Ramos (cell line): ENCODE measurements around the gene DNAH3.

Source experiments
- in situ Hi-C: fragments of 300-500 bp; cut with MboI; formaldehyde crosslinking; loops from one replicate; pipeline ENCODE4 v1.14.3; 2022; ENCODE audit warnings: low sequenced_read_pairs; ENCODE audit not compliant: unreplicated experiment

Gene DNAH3

GRCh38 chr16:20923876-20924275 lies 226.8 kb downstream of the DNAH3 start:
- in situ Hi-C loops, result no loop called here

GRCh38 chr16:20920799-20921198 lies 229.8 kb downstream of the DNAH3 start:
- in situ Hi-C loops, result no loop called here

- in situ Hi-C loops, result no loop called here
These were observed 230.6 kb downstream of the DNAH3 start for GRCh38 chr16:20920091-20920490.

GRCh38 chr16:20918486-20919239 lies 232.0 kb downstream of the DNAH3 start:
- in situ Hi-C loops, result no loop called here

- in situ Hi-C loops, result no loop called here
These were observed 233.7 kb downstream of the DNAH3 start for GRCh38 chr16:20916942-20917341.

- in situ Hi-C loops, result no loop called here
These were observed 234.4 kb downstream of the DNAH3 start for GRCh38 chr16:20916289-20916688.

GRCh38 chr16:20911361-20911760 lies 239.3 kb downstream of the DNAH3 start:
- in situ Hi-C loops, result no loop called here

- in situ Hi-C loops, result no loop called here
These were observed 239.8 kb downstream of the DNAH3 start for GRCh38 chr16:20910781-20911321.

GRCh38 chr16:20906341-20907255 lies 244.0 kb downstream of the DNAH3 start:
- in situ Hi-C loops, result no loop called here

- in situ Hi-C loops, result no loop called here
These were observed 245.1 kb downstream of the DNAH3 start for GRCh38 chr16:20905576-20905975.

- in situ Hi-C loops, result no loop called here
These were observed 246.1 kb downstream of the DNAH3 start for GRCh38 chr16:20904507-20905081.

- in situ Hi-C loops, result no loop called here
These were observed 246.6 kb downstream of the DNAH3 start for GRCh38 chr16:20903899-20904506.

- in situ Hi-C loops, result no loop called here
These were observed 247.3 kb downstream of the DNAH3 start for GRCh38 chr16:20903116-20903898.

- in situ Hi-C loops, result no loop called here
These were observed 248.2 kb downstream of the DNAH3 start for GRCh38 chr16:20902426-20902825.

- in situ Hi-C loops, result no loop called here
These were observed 249.1 kb downstream of the DNAH3 start for GRCh38 chr16:20901436-20902112.

GRCh38 chr16:20901068-20901435 lies 249.6 kb downstream of the DNAH3 start:
- in situ Hi-C loops, result no loop called here

GRCh38 chr16:20900299-20901067 lies 250.2 kb downstream of the DNAH3 start, which contains the start of the genes DCUN1D3 and LYRM1:
Gene DCUN1D3 (minus strand): TSS chr16:20900358. CDS start chr16:20862538, 37,820 bp downstream.
Gene LYRM1 (plus strand): TSS chr16:20900771. CDS start chr16:20915556, 14,785 bp downstream.
- in situ Hi-C loops, result no loop called here
